SK-MEL-5 (cell line): ENCODE measurements around the gene SPATA6. TPM values are rescaled to one million over a fixed set of nuclear protein-coding genes. Genes with fewer than 3 reads are reported as not detected.
"Not testable (repeated sequence)": the region's sequence is repeated elsewhere in the genome, so short reads cannot be mapped to it uniquely, and the experiment has no call there.

Experiments used
- DNase-seq: peaks from one replicate; pipeline ENCODE4 v3.0.0-alpha.2; 2016; ENCODE audit warnings: low read depth, low spot score
- in situ Hi-C: cut with HindIII; loops from 2 replicates; pipeline ENCODE4 v1.10.0; 2016; ENCODE audit warnings: low sequenced_read_pairs, high pct_unique_total_duplicates, low pct_unique_long_range_greater_than_20kb
- total RNA-seq: library from RNA; depleted of rRNA; stranded (reverse); fragments of >200 nt; shearing (Covaris generic); gene quantifications from 2 replicates; pipeline ENCODE4 v1.2.3, GENCODE V29; 2014

Gene SPATA6
- total RNA-seq, 1 experiment from 2014 or later, result 6.8 TPM

- DNase-seq, result not testable (repeated sequence)
Observed at GRCh38 chr1:48294094-48294493, 177.9 kb downstream of the SPATA6 start.

GRCh38 chr1:48292706-48293105, 179.3 kb downstream of the SPATA6 start:
- in situ Hi-C loops, result no loop called here
- DNase-seq, result no peak

More at GRCh38 chr1:48294094-48294493, 177.9 kb downstream of the SPATA6 start:
- in situ Hi-C loops, result not testable (repeated sequence)

GRCh38 chr1:48291421-48291820, 180.6 kb downstream of the SPATA6 start:
- in situ Hi-C loops, result no loop called here
- no peak for DNase-seq

GRCh38 chr1:48285525-48285924, 186.5 kb downstream of the SPATA6 start:
- in situ Hi-C loops, result no loop called here
- no peak for DNase-seq

GRCh38 chr1:48284696-48285420, 187.1 kb downstream of the SPATA6 start:
- in situ Hi-C loops, DNase-seq: not testable (repeated sequence)

GRCh38 chr1:48282329-48282728, 189.7 kb downstream of the SPATA6 start:
- in situ Hi-C loops, DNase-seq: not testable (repeated sequence)

GRCh38 chr1:48277437-48277836, 194.6 kb downstream of the SPATA6 start:
- DNase-seq, in situ Hi-C loops: not testable (repeated sequence)

GRCh38 chr1:48266576-48266975, 205.4 kb downstream of the SPATA6 start:
- no peak for DNase-seq
- in situ Hi-C loops, result no loop called here

- in situ Hi-C loops, result no loop called here
- no peak for DNase-seq
Observed at GRCh38 chr1:48263041-48263440, 209.0 kb downstream of the SPATA6 start.

- DNase-seq, result no peak
Observed at GRCh38 chr1:48261881-48262400, 210.1 kb downstream of the SPATA6 start.

GRCh38 chr1:48258106-48258505, 213.9 kb downstream of the SPATA6 start:
- in situ Hi-C loops, result no loop called here
- DNase-seq, result no peak

More at GRCh38 chr1:48261881-48262400, 210.1 kb downstream of the SPATA6 start:
- in situ Hi-C loops, result no loop called here

GRCh38 chr1:48254254-48254653, 217.8 kb downstream of the SPATA6 start:
- in situ Hi-C loops, result no loop called here
- DNase-seq, result no peak

- no peak for DNase-seq
- in situ Hi-C loops, result no loop called here
Observed at GRCh38 chr1:48251821-48252220, 220.2 kb downstream of the SPATA6 start.

GRCh38 chr1:48251323-48251722, 220.7 kb downstream of the SPATA6 start:
- DNase-seq, result no peak
- in situ Hi-C loops, result no loop called here

- no peak for DNase-seq
- in situ Hi-C loops, result no loop called here
Observed at GRCh38 chr1:48250572-48250971, 221.4 kb downstream of the SPATA6 start.

GRCh38 chr1:48249868-48250267, 222.1 kb downstream of the SPATA6 start:
- in situ Hi-C loops, result no loop called here
- DNase-seq, result no peak

GRCh38 chr1:48248356-48248755, 223.6 kb downstream of the SPATA6 start:
- in situ Hi-C loops, result no loop called here
- no peak for DNase-seq

GRCh38 chr1:48246727-48247126, 225.3 kb downstream of the SPATA6 start:
- in situ Hi-C loops, result no loop called here
- DNase-seq, result no peak
